Measurements from ENCODE around the gene UBE2D2.

- TF ChIP-seq CTCF (IDR thresholded peaks at IDR 0.05 in 2 of 3, conservative IDR thresholded peaks at IDR 0.05 in 1 of 3; ENCODE audit: control insufficient read depth in 2 of 3, extremely low read depth in 1 of 3, insufficient read depth in 1 of 3, low read depth in 3 of 3, low read length in 3 of 3) (no peak), ZZZ3 (IDR thresholded peaks at IDR 0.05; ENCODE audit: control insufficient read depth, insufficient read length, low read depth) (no peak), HDGF (IDR thresholded peaks at IDR 0.05) (no peak), PRDM15 (CRISPR knock-in tag; IDR thresholded peaks at IDR 0.05) (no peak), POLR2AphosphoS5 (IDR thresholded peaks at IDR 0.05; ENCODE audit: low read length) (0 out of 2 replicates have a peak, but pooled peaks have one; percentile 41)
Observed at GRCh38 chr5:139659695-139660101, 98.6 kb downstream of the UBE2D2 start.
